Endothelial cell of umbilical vein (primary cell): ENCODE measurements around the gene HPDL. TPM values are rescaled to one million over a fixed set of nuclear protein-coding genes. Genes with fewer than 3 reads are reported as not detected.

Experiments
- BruUV-seq: library from RNA; stranded (reverse); fragments of 400-500 nt; replicated peaks from 2 replicates; lab custom pipeline; 2021; lab: Mats Ljungman, UMichigan
- CTCF ChIA-PET: fragments of 300-600, 350-600 bp; sonication (Branson Sonifier 250); formaldehyde crosslinking; loops from one replicate; lab custom pipeline; 2021; ENCODE audit warnings: antibody characterized with exemption, inconsistent platforms; lab: Charles Lee
- POLR2A ChIA-PET: fragments of 300-600, 350-600 bp; sonication (Branson Sonifier 250); formaldehyde crosslinking; loops from one replicate; lab custom pipeline; 2021; ENCODE audit warnings: antibody characterized with exemption, inconsistent platforms; lab: Charles Lee
- DNase-seq: peaks from one replicate; pipeline ENCODE4 v3.0.0-alpha.2; 2011; ENCODE audit warnings: low read depth, low spot score
- FAIRE-seq: peaks from 2 replicates; lab custom pipeline; 2011; peaks lifted over from hg19 to GRCh38; lab: Jason Lieb, UNC
- H2AFZ ChIP-seq: 2 replicates; pipeline ENCODE4 v1.6.0; 2012; ENCODE audit warnings: low read depth, low read length, control low read depth, inconsistent platforms
- H3K27ac ChIP-seq: 2 replicates; pipeline ENCODE4 v1.5.1; 2011; ENCODE audit warnings: low read depth, mild to moderate bottlenecking, control low read depth, low read length, moderate library complexity; ENCODE audit not compliant: insufficient read depth
- H3K27me3 ChIP-seq, 2 experiments: 2 replicates each; pipeline versions ENCODE4 v1.6.0 to v1.6.1; 2011; ENCODE audit warnings: low read length in 2 of 2, mixed read lengths in 1 of 2; ENCODE audit not compliant: control insufficient read depth in 2 of 2, insufficient read depth in 2 of 2
- H3K36me3 ChIP-seq, 2 experiments: 2 replicates in 1 of 2; 3 replicates in 1 of 2; pipeline ENCODE4 v1.5.1; 2011; ENCODE audit warnings: low read length in 2 of 2, mild to moderate bottlenecking in 1 of 2, moderate library complexity in 1 of 2; ENCODE audit not compliant: control insufficient read depth in 2 of 2, insufficient read depth in 2 of 2; ENCODE audit errors: extremely low read depth in 1 of 2
- H3K4me1 ChIP-seq: 3 replicates; pipeline ENCODE4 v1.5.1; 2011; ENCODE audit warnings: mild to moderate bottlenecking, low read length; ENCODE audit not compliant: control insufficient read depth, insufficient read depth; ENCODE audit errors: extremely low read depth
- H3K4me2 ChIP-seq: 2 replicates; pipeline ENCODE4 v1.6.1; 2011; ENCODE audit warnings: low read length, control low read depth, mixed read lengths; ENCODE audit not compliant: insufficient read depth
- H3K4me3 ChIP-seq, 3 experiments: fragments of 200-600 bp in 1 of 3; sonication (generic), shearing (Covaris generic) in 1 of 3; replicated peaks in 1 of 3; 2 replicates each; pipeline ENCODE4 v1.5.1; 2011 to 2016; ENCODE audit warnings: control low read depth in 3 of 3, low read length in 3 of 3, mild to moderate bottlenecking in 2 of 3, inconsistent platforms in 1 of 3, low read depth in 1 of 3, moderate library complexity in 1 of 3; ENCODE audit not compliant: insufficient read depth in 1 of 3
- H3K79me2 ChIP-seq: 2 replicates; pipeline ENCODE4 v1.6.0; 2012; ENCODE audit warnings: low read length, inconsistent platforms; ENCODE audit not compliant: control insufficient read depth, insufficient read depth
- H3K9ac ChIP-seq: replicated peaks from 2 replicates; pipeline ENCODE3; 2011; ENCODE audit warnings: low read length, control low read depth; ENCODE audit not compliant: insufficient read depth; ENCODE audit errors: extremely low read depth
- H3K9me1 ChIP-seq: replicated peaks from 3 replicates; pipeline ENCODE4 v1.6.0; 2011; ENCODE audit warnings: mild to moderate bottlenecking, low read length; ENCODE audit not compliant: control insufficient read depth, insufficient read depth; ENCODE audit errors: extremely low read depth
- H3K9me3 ChIP-seq: replicated peaks from 2 replicates; pipeline ENCODE4 v1.5.1; 2012; ENCODE audit warnings: low read length, inconsistent platforms; ENCODE audit not compliant: control insufficient read depth, insufficient read depth
- H4K20me1 ChIP-seq: replicated peaks from 2 replicates; pipeline ENCODE3; 2011; ENCODE audit warnings: mild to moderate bottlenecking, low read length; ENCODE audit not compliant: control insufficient read depth, insufficient read depth; ENCODE audit errors: extremely low read depth
- CTCF ChIP-seq, 2 donors: IDR thresholded peaks; 1 replicate in 1 of 2; 2 replicates in 1 of 2; pipeline ENCODE4 v1.5.1; 2011; ENCODE audit warnings: low read length in 2 of 2, mild to moderate bottlenecking in 2 of 2, moderate library complexity in 2 of 2, control low read depth in 1 of 2, inconsistent platforms in 1 of 2, low read depth in 1 of 2; ENCODE audit not compliant: insufficient read depth in 1 of 2; ENCODE audit errors: extremely low read depth in 1 of 2
- EZH2 ChIP-seq: IDR thresholded peaks from 2 replicates; pipeline ENCODE4 v1.6.1; 2012; ENCODE audit warnings: borderline replicate concordance, low read depth, mild to moderate bottlenecking, moderate library complexity, low read length, inconsistent platforms; ENCODE audit not compliant: severe bottlenecking
- FOS ChIP-seq: IDR thresholded peaks from 2 replicates; pipeline ENCODE4 v1.6.1; 2011; ENCODE audit warnings: mild to moderate bottlenecking, low read length, moderate library complexity, borderline replicate concordance; ENCODE audit not compliant: insufficient read depth
- GATA2 ChIP-seq: IDR thresholded peaks from 2 replicates; pipeline ENCODE4 v1.7.0; 2011; ENCODE audit warnings: low read depth, mild to moderate bottlenecking, moderate library complexity, mixed read lengths, low read length; ENCODE audit not compliant: insufficient read length, insufficient read depth
- JUN ChIP-seq: IDR thresholded peaks from 2 replicates; pipeline ENCODE4 v1.6.1; 2011; ENCODE audit warnings: borderline replicate concordance, low read depth; ENCODE audit not compliant: insufficient read length, insufficient read depth
- MAX ChIP-seq: IDR thresholded peaks from 2 replicates; pipeline ENCODE4 v1.6.1; 2011; ENCODE audit not compliant: insufficient read depth, insufficient read length
- MYC ChIP-seq: IDR thresholded peaks from one replicate; pipeline ENCODE4 v1.6.1; 2011; ENCODE audit warnings: mild to moderate bottlenecking, low read depth, low read length
- POLR2A ChIP-seq: IDR thresholded peaks from 2 replicates; pipeline ENCODE4 v1.6.1; 2012; ENCODE audit warnings: low read depth, mild to moderate bottlenecking, control low read depth, low read length
- POLR2AphosphoS5 ChIP-seq: IDR thresholded peaks from 2 replicates; pipeline ENCODE4 v1.6.1; 2012; ENCODE audit warnings: low read depth, mild to moderate bottlenecking, control low read depth, low read length, moderate library complexity; ENCODE audit not compliant: insufficient read depth
- dilution Hi-C: fragments of 300-500 bp; cut with MboI; formaldehyde crosslinking; loops from one replicate; pipeline ENCODE4 v1.15.0; 2019; ENCODE audit warnings: low sequenced_read_pairs; ENCODE audit not compliant: extremely low pct_ligation_motif_present
- intact Hi-C: fragments of 100-400 bp; cut with micrococcal nuclease; formaldehyde crosslinking; loops from one replicate; pipeline ENCODE4 v1.10.0; 2022
- polyA plus RNA-seq, 4 experiments: library from polyadenylated mRNA; depleted of rRNA in 3 of 4; stranded (reverse) in 3 of 4; unstranded in 1 of 4; fragments of >200 nt; gene quantifications; 2 replicates each; pipeline versions ENCODE4 v1.2.1 to v1.2.3, GENCODE V29; 2011 to 2012; ENCODE audit warnings: missing spikeins in 1 of 4
- total RNA-seq: library from RNA; stranded (reverse); gene quantifications from 2 replicates; pipeline ENCODE4 v1.2.3, GENCODE V29; 2021

HPDL gene
- total and polyA plus RNA-seq, 2 donors (not counting 3 experiments of a cell fraction or from before 2014, with no cell fraction given) = 3.4 to 5.9 TPM

GRCh38 chr1:45332346-45332720 lies 5.6 kb downstream of the HPDL start:
- dilution Hi-C loops = no loop called here
- Histone ChIP-seq H3K27me3 (no peaks in the 10 kb centered on the region), H2AFZ (no peak overlapping the region), H3K27ac (no peak overlapping the region), H3K4me2 (no peak overlapping the region), H3K9me1 (no peaks in the 10 kb centered on the region), H3K36me3 (no peaks in the 10 kb centered on the region), H4K20me1 (no peaks in the 10 kb centered on the region), H3K9me3 (no peaks in the 10 kb centered on the region), H3K9ac (no peak overlapping the region), H3K4me1 (peaks cover 14% of the 10 kb centered on the region), H3K79me2 (peaks cover 6% of the 10 kb centered on the region), H3K4me3 (no peak overlapping the region)
- BruUV-seq = no TSS peak
- intact Hi-C loops = no loop called here
- no peak for TF ChIP-seq GATA2
- no peak for TF ChIP-seq JUN
- TF ChIP-seq POLR2AphosphoS5 = no peak
- no peak for TF ChIP-seq MAX
- TF ChIP-seq EZH2 = no peak
- TF ChIP-seq MYC = no peak
- TF ChIP-seq FOS = no peak
- no peak for TF ChIP-seq POLR2A
- TF ChIP-seq CTCF (IDR thresholded peaks at IDR 0.05; ENCODE audit: extremely low read depth in 1 of 2, insufficient read depth in 1 of 2, low read depth in 1 of 2, low read length in 2 of 2) = no peak
- CTCF ChIA-PET = no interaction called here
- POLR2A ChIA-PET = no interaction called here
- no peak for FAIRE-seq
- no peak for DNase-seq
